Regular cardiac myocyte (primary cell): ENCODE data around the gene KCNK1. TPM values are rescaled to one million over a fixed set of nuclear protein-coding genes. Genes with fewer than 3 reads are reported as not detected.

Experiments
- total RNA-seq: library from RNA; depleted of rRNA; stranded (reverse); fragments of >200 nt; gene quantifications from 2 replicates; pipeline ENCODE4 v1.2.3, GENCODE V29; 2014

The KCNK1 gene
- total RNA-seq, result 0.38 and 0.56 TPM in 2 replicates

GRCh38 chr1:233613252-233614172 lies at the start of gene KCNK1:
TSS of gene KCNK1 (plus strand) at chr1:233614106. CDS start at chr1:233614172, 66 bp downstream.

